LNCAP (cell line): ENCODE data around the gene TYK2.

Experiments used
- TF ChIP-seq, protein P1 (sequence below): fragments of 450-650 bp; IDR thresholded peaks from 2 replicates; pipeline ENCODE4 v1.5.1; 2017; ENCODE audit warnings: mild to moderate bottlenecking

The TYK2 gene

DNA sequence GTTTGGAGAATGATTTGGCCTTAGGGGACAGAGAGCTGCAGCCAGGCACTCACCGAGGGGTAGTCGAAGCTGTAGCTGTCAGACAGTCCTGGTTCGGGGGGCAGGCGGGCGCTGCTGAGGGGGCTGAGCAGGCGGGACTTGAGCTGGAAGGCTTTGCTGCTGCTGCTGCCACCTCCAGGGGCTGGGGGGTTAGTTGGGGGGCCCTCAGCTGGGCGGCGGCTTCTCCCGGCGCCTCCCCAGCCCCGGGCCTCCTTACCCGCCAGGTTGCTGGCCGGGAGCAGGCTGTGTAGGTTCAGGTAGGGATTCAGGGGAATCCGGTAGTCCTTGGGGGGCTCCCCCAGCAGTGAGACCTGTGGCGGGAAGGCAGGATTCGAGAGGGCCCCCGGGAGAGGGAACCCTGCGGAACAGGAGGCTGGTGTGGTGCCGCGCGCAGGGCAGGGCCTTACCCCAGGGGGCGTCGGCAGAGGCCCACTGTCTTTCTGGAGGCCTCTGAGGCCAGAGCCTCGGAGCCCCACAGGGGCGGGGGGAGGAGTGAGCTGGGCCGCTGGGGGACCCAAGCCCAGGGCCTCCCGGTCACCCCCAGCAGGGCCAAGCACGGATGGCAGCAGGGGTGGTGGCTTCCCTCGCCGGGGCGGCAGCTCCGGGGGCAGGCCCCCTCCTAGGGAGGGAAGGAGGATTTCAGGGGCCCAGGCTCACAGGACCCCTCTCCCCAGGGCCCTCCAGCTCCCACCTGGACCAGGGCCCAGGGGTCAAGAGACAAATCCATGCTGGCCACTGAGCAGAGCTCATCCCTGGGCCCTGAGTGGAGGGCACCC lies 59.6 kb downstream of the TYK2 start:
- TF ChIP-seq, protein P1, sequence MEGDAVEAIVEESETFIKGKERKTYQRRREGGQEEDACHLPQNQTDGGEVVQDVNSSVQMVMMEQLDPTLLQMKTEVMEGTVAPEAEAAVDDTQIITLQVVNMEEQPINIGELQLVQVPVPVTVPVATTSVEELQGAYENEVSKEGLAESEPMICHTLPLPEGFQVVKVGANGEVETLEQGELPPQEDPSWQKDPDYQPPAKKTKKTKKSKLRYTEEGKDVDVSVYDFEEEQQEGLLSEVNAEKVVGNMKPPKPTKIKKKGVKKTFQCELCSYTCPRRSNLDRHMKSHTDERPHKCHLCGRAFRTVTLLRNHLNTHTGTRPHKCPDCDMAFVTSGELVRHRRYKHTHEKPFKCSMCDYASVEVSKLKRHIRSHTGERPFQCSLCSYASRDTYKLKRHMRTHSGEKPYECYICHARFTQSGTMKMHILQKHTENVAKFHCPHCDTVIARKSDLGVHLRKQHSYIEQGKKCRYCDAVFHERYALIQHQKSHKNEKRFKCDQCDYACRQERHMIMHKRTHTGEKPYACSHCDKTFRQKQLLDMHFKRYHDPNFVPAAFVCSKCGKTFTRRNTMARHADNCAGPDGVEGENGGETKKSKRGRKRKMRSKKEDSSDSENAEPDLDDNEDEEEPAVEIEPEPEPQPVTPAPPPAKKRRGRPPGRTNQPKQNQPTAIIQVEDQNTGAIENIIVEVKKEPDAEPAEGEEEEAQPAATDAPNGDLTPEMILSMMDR: no peak

DNA sequence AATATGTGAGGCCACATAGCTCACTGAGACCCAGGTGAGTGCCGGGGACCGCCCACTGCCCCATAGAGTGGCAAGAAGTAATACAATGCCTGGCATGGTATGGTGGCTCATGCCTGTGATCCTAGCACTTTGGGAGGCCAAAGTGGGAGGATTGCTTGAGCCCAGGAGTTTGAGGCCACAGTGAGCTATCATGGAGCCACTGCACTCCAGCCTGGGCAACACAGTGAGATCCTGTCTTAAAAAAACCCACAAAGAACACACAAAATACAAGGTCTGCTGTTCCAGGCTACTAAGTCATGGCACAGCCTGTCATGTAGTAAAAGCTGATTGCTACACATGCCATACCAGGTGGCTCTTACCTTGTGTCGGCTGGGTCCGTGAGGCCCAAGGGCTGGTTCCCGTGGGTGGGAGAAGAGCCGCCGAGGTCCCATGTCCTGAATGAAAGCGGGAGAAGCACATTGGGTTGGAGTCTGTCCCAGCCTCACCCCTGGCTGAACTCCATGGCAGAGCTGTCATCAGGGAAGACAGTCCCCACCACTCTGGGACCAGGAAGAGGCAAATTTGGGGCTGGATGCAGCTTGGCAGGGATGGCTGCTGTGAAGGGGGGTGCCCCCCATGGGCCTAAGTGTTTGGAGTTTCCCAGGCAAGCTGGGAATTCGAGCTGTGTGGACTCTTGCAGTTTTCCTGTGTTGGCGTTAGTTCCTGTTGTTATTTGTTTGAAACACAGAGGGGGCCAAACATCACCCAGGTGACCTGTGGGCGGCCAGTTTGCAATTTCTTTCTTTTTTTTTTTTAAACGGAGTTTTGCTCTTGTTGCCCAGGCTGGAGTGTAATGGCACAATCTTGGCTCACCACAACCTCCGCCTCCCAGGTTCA lies 61.3 kb downstream of the TYK2 start:
- TF ChIP-seq, protein P1: no peak

DNA sequence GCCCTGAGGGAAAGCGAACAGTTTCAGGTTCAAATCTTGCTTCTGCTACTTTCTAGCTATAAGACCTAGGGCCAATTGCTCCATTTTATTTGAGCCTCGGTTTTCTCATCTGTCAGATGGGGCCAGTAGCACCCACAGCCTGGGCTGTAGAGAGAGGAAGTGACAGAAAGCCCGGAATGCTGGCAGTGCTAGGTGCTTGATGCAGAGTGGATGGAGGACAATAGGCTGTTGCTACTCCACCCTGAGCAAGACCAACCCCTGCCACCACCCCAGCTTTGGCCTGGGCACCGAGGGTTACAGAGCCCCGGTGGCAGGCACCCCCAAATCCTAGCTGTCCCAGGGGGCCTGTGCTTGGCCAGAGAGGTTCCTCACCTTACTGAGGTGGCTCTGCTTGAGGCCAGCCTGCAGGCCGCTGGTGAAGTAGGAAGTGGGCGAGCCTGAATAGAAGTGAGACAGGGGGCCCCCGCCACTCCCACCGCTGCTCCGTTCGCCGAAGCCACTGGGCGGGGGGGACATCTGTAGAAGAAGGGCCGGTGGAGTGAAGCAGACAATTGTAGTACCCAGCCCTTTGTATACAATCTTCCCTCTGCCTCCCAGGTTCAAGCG lies 62.4 kb downstream of the TYK2 start:
- TF ChIP-seq, protein P1: no peak

DNA sequence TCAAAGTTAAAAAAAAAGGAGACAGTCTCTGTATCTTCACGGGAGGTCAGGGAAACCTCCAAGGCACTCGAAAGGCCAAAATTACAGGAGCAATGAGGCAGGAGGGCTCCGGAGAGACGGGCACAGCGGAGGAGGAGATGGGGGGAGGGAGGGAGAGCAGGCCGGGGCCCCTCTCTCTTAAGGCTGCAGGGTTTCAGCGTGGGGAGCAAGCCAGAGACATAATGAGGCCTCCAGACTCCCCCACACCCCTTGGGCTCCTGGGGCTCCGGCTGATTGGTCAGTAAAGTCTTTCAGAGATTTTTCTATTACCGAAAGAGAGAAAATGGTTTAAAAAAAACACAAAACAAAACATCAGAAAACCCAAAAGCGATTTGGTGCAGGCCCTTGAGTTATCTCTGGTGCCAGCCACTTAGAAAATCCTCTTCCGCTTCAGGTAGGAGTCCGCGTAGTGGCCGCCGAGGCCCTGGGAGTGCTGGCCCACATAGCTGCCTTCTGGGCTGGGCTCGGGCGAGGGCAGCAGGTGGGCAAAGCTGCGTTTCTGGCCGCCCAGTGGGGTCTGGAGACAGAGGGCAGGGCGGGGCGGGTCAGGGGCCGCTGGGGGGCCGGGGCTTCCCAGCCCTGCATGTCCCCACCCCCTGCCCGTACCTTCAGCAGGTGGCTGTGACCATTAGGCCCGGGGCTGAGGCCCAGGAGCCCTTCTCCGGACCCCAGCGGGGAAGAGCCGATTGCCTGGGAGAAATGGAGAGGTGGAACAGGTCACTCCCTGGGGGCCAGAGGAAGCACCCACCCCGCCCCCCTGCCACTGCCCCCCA lies 63.1 kb downstream of the TYK2 start:
- TF ChIP-seq, protein P1: no peak

DNA sequence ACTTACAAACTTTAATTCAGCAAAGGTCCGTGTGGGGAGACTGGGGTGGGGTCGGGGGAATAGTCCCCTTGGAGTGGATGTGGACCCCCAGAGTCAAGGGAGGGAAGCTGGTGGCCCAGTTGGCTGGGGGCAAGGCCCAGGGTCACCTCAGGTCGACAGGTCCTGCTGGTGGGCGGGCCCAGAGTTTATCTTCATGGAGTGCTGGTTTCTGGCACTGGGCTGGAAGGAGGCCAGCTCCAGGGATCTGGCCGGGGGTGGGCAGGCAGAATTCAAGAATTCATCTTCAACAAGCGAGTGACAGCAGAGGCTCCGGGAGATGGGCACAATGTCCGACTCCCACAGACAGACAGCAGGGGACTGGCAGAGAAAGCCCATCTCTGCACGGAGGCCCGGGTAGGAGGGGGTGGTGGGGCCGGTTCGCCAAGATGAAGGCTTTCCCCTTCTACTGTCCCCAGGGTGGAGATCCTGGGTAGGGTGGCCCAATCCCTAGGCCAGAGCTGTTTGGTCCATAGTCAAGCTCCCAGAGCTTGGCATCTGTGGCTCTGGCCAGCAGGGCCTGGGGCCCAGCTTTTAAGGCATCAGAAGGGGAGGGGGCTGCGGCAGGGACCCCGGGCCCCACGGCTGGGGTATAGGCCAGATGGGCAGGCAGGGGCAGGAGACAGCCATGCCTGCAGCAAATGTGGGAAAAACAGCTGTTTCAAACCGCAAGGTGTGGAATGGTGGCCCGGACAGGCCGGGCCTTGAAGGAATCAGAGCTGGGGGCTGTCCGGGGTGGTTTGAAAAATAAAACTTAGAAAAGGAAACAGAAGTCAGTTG lies 63.9 kb downstream of the TYK2 start:
- TF ChIP-seq, protein P1: no peak

DNA sequence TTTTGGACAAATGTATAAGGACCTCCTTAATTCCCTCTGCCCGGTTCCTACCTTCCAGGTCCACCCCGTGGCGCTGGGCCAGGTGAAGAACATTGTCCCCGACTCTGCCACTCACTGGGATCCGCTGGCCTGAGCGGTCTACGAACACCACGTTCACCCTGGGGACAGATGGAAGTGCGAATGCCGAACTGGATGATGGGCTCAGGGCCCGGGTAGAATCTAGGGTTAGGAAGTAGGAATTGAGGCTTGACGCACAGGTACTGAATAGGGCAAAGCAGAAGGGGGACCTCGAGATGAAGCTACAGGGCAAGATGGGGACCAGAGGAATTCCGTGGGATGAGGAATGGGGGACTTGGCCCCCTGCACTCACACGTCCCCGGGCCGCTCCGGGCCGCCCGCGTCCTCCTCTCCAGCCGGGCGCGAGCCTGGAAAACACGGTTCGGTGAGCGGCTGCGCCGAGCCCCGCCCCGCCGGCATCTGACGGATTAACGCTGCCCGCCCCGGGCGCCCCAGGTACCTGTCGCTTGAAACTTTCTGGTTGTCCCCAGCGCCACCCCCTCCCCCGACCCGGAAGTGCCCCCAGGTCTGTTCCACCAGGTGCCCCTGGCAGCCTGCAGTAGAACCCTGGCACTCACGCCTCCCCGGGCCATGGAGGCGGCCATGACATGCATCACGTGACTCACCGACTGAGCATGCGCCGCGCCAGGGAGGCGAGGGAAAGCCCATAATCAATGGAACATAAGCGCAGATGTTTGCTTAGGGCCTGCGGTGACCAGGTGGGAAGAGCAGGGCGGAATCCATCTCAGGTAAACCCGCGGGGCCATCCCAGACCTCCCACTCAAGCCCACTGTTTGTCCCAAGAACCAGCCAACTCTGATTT lies 64.8 kb downstream of the TYK2 start, which contains the start of gene FDX2:
FDX2 (minus strand) TSS at position 681 of the 880 bp plus-strand sequence; CDS start at position 662, 19 bp downstream.
- TF ChIP-seq, protein P1: no peak
